ENCODE results near the gene C16orf74.

- TF ChIP-seq SMC3 (IDR thresholded peaks at IDR 0.05) (no peak), PBX3 (IDR thresholded peaks at IDR 0.05) (no peak)
Observed at GRCh38 chr16:85782451-85782850, 31.6 kb upstream of the C16orf74 start.
